HepG2 (cell line): ENCODE data around the gene CDK14. TPM values are rescaled to one million over a fixed set of nuclear protein-coding genes. Genes with fewer than 3 reads are reported as not detected.

Experiments
- ATAC-seq: fragments of 200-7000 bp; cut with Tn5 transposase; 3 replicates; pipeline ENCODE4 v1.9.1; 2020; ENCODE audit warnings: mild to moderate bottlenecking, moderate library complexity
- BruUV-seq: library from RNA; stranded (reverse); fragments of 400-500 nt; replicated peaks from 2 replicates; lab custom pipeline; 2021; lab: Mats Ljungman, UMichigan
- CTCF ChIA-PET: fragments of 300-600 bp; formaldehyde crosslinking; extraction: SDS; loops from one replicate; lab custom pipeline; 2021; ENCODE audit warnings: low total read pairs, inconsistent platforms, low intra/inter-chr PET ratio; lab: Yijun Ruan, JAX
- POLR2A ChIA-PET: fragments of 350-600 bp; sonication (Branson Sonifier 250); formaldehyde crosslinking; loops from one replicate; lab custom pipeline; 2020; ENCODE audit warnings: antibody characterized with exemption, inconsistent platforms; lab: Yijun Ruan, JAX
- DNase-seq: peaks from one replicate; pipeline ENCODE4 v3.0.0-alpha.2; 2015; ENCODE audit warnings: low spot score
- FAIRE-seq: peaks from 3 replicates; lab custom pipeline; 2011; peaks lifted over from hg19 to GRCh38; lab: Jason Lieb, UNC
- H2AFZ ChIP-seq: one replicate; pipeline ENCODE4 v1.6.1; 2011; ENCODE audit warnings: low read length, inconsistent platforms
- H3K27ac ChIP-seq: fragments of 300-600 bp; 3 replicates; pipeline ENCODE4 v1.8.0; 2011; ENCODE audit warnings: mixed run types, mild to moderate bottlenecking, mixed read lengths, low read length, inconsistent platforms; ENCODE audit not compliant: insufficient read depth; ENCODE audit errors: extremely low read length
- H3K27me3 ChIP-seq, 2 experiments: fragments of 200-600 bp in 1 of 2; 2 replicates in 1 of 2; 3 replicates in 1 of 2; pipeline versions ENCODE4 v1.6.0 to v1.8.0; 2011; ENCODE audit warnings: low read length in 2 of 2, mild to moderate bottlenecking in 2 of 2, moderate library complexity in 2 of 2, inconsistent platforms in 1 of 2; ENCODE audit not compliant: insufficient read depth in 2 of 2, control insufficient read depth in 1 of 2
- H3K36me3 ChIP-seq, 2 experiments: fragments of 200-600 bp in 1 of 2; replicated peaks in 1 of 2; 2 replicates in 1 of 2; 3 replicates in 1 of 2; pipeline versions ENCODE4 v1.5.1 to v1.8.0; 2011; ENCODE audit warnings: low read length in 2 of 2, inconsistent platforms in 1 of 2; ENCODE audit not compliant: insufficient read depth in 2 of 2, control insufficient read depth in 1 of 2
- H3K4me1 ChIP-seq: 2 replicates; pipeline ENCODE4 v1.5.1; 2012; ENCODE audit warnings: low read length, inconsistent platforms; ENCODE audit not compliant: insufficient read depth
- H3K4me2 ChIP-seq: 2 replicates; pipeline ENCODE4 v1.6.0; 2011; ENCODE audit warnings: low read depth, low read length, inconsistent platforms
- H3K4me3 ChIP-seq, 3 experiments: fragments of 200-600 bp in 1 of 3; sonication (generic), shearing (Covaris generic) in 1 of 3; replicated peaks in 1 of 3; 2 replicates each; pipeline ENCODE4 v1.5.1; 2011 to 2016; ENCODE audit warnings: low read length in 3 of 3, inconsistent platforms in 2 of 3, low read depth in 2 of 3, mild to moderate bottlenecking in 2 of 3, control low read depth in 1 of 3, mixed read lengths in 1 of 3; ENCODE audit not compliant: insufficient read depth in 1 of 3
- H3K79me2 ChIP-seq: one replicate; pipeline ENCODE4 v1.6.1; 2011; ENCODE audit warnings: low read length, inconsistent platforms; ENCODE audit not compliant: insufficient read depth
- H3K9ac ChIP-seq: 2 replicates; pipeline ENCODE4 v1.6.0; 2011; ENCODE audit warnings: mild to moderate bottlenecking, low read depth, low read length, inconsistent platforms; ENCODE audit not compliant: insufficient read depth
- H3K9me3 ChIP-seq: 2 replicates; pipeline ENCODE4 v1.5.1; 2012; ENCODE audit warnings: mild to moderate bottlenecking, low read length
- H4K20me1 ChIP-seq: 2 replicates; pipeline ENCODE4 v1.6.0; 2011; ENCODE audit warnings: inconsistent platforms, mild to moderate bottlenecking, low read length, moderate library complexity; ENCODE audit not compliant: insufficient read depth
- GTF3A ChIP-seq: sonication (generic); formaldehyde crosslinking; conservative IDR thresholded peaks from 2 replicates; pipeline ENCODE4 v1.4.0; 2020; ENCODE audit warnings: mild to moderate bottlenecking, missing genetic modification reagents
- KDM4B ChIP-seq: sonication (generic); formaldehyde crosslinking; IDR thresholded peaks from 2 replicates; pipeline ENCODE4 v1.4.0; 2020; ENCODE audit warnings: missing genetic modification reagents
- TERF1 ChIP-seq: sonication (generic); formaldehyde crosslinking; IDR thresholded peaks from 2 replicates; pipeline ENCODE4 v1.8.0; 2022; ENCODE audit warnings: mild to moderate bottlenecking, missing genetic modification reagents, moderate library complexity
- ZBTB42 ChIP-seq: sonication (generic); formaldehyde crosslinking; IDR thresholded peaks from 2 replicates; pipeline ENCODE4 v1.5.0; 2020; ENCODE audit warnings: mild to moderate bottlenecking, missing genetic modification reagents
- ZNF180 ChIP-seq: sonication (generic); formaldehyde crosslinking; IDR thresholded peaks from 2 replicates; pipeline ENCODE4 v1.4.0; 2020; ENCODE audit warnings: low read depth, missing genetic modification reagents, borderline replicate concordance
- ZNF563 ChIP-seq: sonication (generic); formaldehyde crosslinking; IDR thresholded peaks from 2 replicates; pipeline ENCODE4 v1.8.0; 2022; ENCODE audit warnings: mild to moderate bottlenecking, moderate library complexity, missing genetic modification reagents
- ZNF580 ChIP-seq: IDR thresholded peaks from 2 replicates; pipeline ENCODE4 v1.6.1; 2016; ENCODE audit warnings: low read depth, borderline replicate concordance
- ZNF614 ChIP-seq: IDR thresholded peaks from 2 replicates; pipeline ENCODE4 v1.6.1; 2018; ENCODE audit warnings: missing biosample characterization, missing genetic modification reagents, inconsistent platforms, borderline replicate concordance
- WGBS: methylation state at CpG from one replicate; pipeline ENCODE4 v1.1.6; 2017; ENCODE audit warnings: low lambda C conversion rate; 5-methylcytosine and 5-hydroxymethylcytosine counted together
- in situ Hi-C: cut with HindIII; loops from 2 replicates; pipeline ENCODE4 v1.10.0; 2017; ENCODE audit warnings: low pct_unique_long_range_greater_than_20kb; ENCODE audit not compliant: extremely low pct_ligation_motif_present
- intact Hi-C: fragments of 100-400 bp; cut with micrococcal nuclease; formaldehyde crosslinking; loops from one replicate; pipeline ENCODE4 v1.10.0; 2022; ENCODE audit not compliant: unreplicated experiment
- polyA plus RNA-seq, 8 experiments: library from polyadenylated mRNA; depleted of rRNA in 3 of 8; stranded (reverse) in 7 of 8; unstranded in 1 of 8; fragments of >200 nt; fragmentation: Illumina TruSeq in 4 of 8; extraction: Trizol in 4 of 8; gene quantifications; 2 replicates each; pipeline versions ENCODE4 v1.2.1 to v1.2.3, GENCODE V29; 2011 to 2016; ENCODE audit warnings: low read depth in 4 of 8, missing spikeins in 1 of 8, mixed read lengths in 1 of 8; ENCODE audit not compliant: insufficient read depth in 1 of 8
- total RNA-seq, 5 experiments: library from RNA; depleted of rRNA; stranded (reverse); fragments of >200 nt; fragmentation: Illumina TruSeq; extraction: Trizol; gene quantifications; 2 replicates each; pipeline ENCODE4 v1.2.3, GENCODE V29; 2016; ENCODE audit warnings: low read depth in 1 of 5
- TF ChIP-seq, protein P1 (sequence below): sonication (generic); formaldehyde crosslinking; IDR thresholded peaks from 2 replicates; pipeline ENCODE4 v1.4.0; 2020; ENCODE audit warnings: mild to moderate bottlenecking, missing genetic modification reagents
- TF ChIP-seq, protein P2 (sequence below): sonication (generic); formaldehyde crosslinking; IDR thresholded peaks from 2 replicates; pipeline ENCODE4 v1.5.1; 2020; ENCODE audit warnings: mild to moderate bottlenecking, missing genetic modification reagents, borderline replicate concordance

CDK14 gene
- total and polyA plus RNA-seq, 2 of the 13 experiments (the other 11 are each of a cell fraction or from before 2014, with no cell fraction given) = 0.26 to 0.71 TPM

- in situ Hi-C loops = no loop called here
- H2AFZ ChIP-seq = no peak overlapping the region
- no peak overlapping the region for H3K27ac ChIP-seq
- no peaks in the 10 kb centered on the region for H3K79me2 ChIP-seq
- H4K20me1 ChIP-seq = no peaks in the 10 kb centered on the region
- TF ChIP-seq, protein P1, sequence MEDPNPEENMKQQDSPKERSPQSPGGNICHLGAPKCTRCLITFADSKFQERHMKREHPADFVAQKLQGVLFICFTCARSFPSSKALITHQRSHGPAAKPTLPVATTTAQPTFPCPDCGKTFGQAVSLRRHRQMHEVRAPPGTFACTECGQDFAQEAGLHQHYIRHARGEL (CRISPR knock-in tag) = no peak
- TF ChIP-seq ZBTB42 (CRISPR knock-in tag) (no peak), ZNF614 (CRISPR knock-in tag) (no peak), ZNF563 (CRISPR knock-in tag) (no peak), ZNF580 (CRISPR knock-in tag) (no peak), KDM4B (no peak), GTF3A (no peak), TERF1 (CRISPR knock-in tag) (no peak), ZNF180 (no peak)
- TF ChIP-seq, protein P2, sequence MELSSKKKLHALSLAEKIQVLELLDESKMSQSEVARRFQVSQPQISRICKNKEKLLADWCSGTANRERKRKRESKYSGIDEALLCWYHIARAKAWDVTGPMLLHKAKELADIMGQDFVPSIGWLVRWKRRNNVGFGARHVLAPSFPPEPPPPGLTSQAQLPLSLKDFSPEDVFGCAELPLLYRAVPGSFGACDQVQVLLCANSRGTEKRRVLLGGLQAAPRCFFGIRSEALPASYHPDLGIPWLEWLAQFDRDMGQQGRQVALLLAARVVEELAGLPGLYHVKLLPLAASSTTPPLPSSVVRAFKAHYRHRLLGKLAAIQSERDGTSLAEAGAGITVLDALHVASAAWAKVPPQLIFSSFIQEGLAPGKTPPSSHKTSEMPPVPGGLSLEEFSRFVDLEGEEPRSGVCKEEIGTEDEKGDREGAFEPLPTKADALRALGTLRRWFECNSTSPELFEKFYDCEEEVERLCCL (CRISPR knock-in tag) = no peak
- TF ChIP-seq, all 625 proteins: peak for 0
- Histone ChIP-seq H3K9ac (no peak overlapping the region), H3K36me3 (no peaks in the 10 kb centered on the region), H3K4me3 (no peak overlapping the region), H3K4me2 (no peak overlapping the region), H3K27me3 (no peaks in the 10 kb centered on the region), H3K4me1 (no peaks in the 10 kb centered on the region), H3K9me3 (no peaks in the 10 kb centered on the region)
- no peak for ATAC-seq
- ChIA-PET POLR2A (no interaction called here), CTCF (no interaction called here)
- no peak for DNase-seq
- 35% methylated on average over 2 of the region's 2 CpGs for WGBS
- BruUV-seq = no TSS peak
- intact Hi-C loops = no loop called here
- FAIRE-seq = no peak
Measured at GRCh38 chr7:91025906-91026390, 429.8 kb downstream of the CDK14 start.
